ENCODE data around the gene LARGE1. TPM values are rescaled to one million over a fixed set of nuclear protein-coding genes. Genes with fewer than 3 reads are reported as not detected.

LARGE1 gene
- total and polyA plus RNA-seq, 2 experiments from 2014 or later, result 1.5 to 12.8 TPM

- Histone ChIP-seq H4K20me1 (ENCODE audit: insufficient read depth) (no peaks in the 10 kb centered on the region), H3K4me1 (ENCODE audit: insufficient read depth) (peaks cover 17% of the 10 kb centered on the region), H3K27ac (peak overlapping the region; percentile 39; the same call in 1 of the 2 replicates), H3K9ac (no peak overlapping the region), H3K9me2 (ENCODE audit: insufficient read depth) (no peaks in the 10 kb centered on the region), H3K27me3 (replicated peaks; ENCODE audit: insufficient read depth) (no peaks in the 10 kb centered on the region), H3K4me2 (ENCODE audit: unreplicated experiment) (peak overlapping the region; percentile 60), H3K9me3 (ENCODE audit: low read depth) (no peaks in the 10 kb centered on the region), H3K4me3 (no peak overlapping the region), H3K36me3 (ENCODE audit: low read depth) (no peaks in the 10 kb centered on the region), H3K79me2 (ENCODE audit: insufficient read depth) (peaks cover 25% of the 10 kb centered on the region; the same call in 1 of the 2 replicates), H3F3A (ENCODE audit: insufficient read depth) (peaks cover 12% of the 10 kb centered on the region), H2AFZ (no peak overlapping the region)
- in situ Hi-C loops (cut with MboI), result no loop called here
- TF ChIP-seq EZH2 (IDR thresholded peaks at IDR 0.05; ENCODE audit: insufficient read depth, poor library complexity, severe bottlenecking), result no peak
- TF ChIP-seq EZH2phosphoT487 (IDR thresholded peaks at IDR 0.05; ENCODE audit: insufficient read depth, low read depth), result no peak
- 96 to 98% methylated on average over 6 of the region's 6 CpGs for WGBS, 2 experiments (ENCODE audit: low coverage in 1 of 2, low lambda C conversion rate in 2 of 2, missing lambda C conversion rate in 2 of 2)
- DNase-seq, result no peak
Measured at GRCh38 chr22:33842421-33843094, 77.7 kb downstream of the LARGE1 start.

- Histone ChIP-seq H3K4me3 (peak overlapping the region; percentile 41; the same call in 1 of the 2 replicates), H4K20me1 (ENCODE audit: insufficient read depth) (no peaks in the 10 kb centered on the region), H3K79me2 (ENCODE audit: insufficient read depth) (peaks cover 25% of the 10 kb centered on the region; the same call in 1 of the 2 replicates), H3K4me1 (ENCODE audit: insufficient read depth) (peaks cover 17% of the 10 kb centered on the region), H3K9me3 (ENCODE audit: low read depth) (no peaks in the 10 kb centered on the region), H2AFZ (0 out of 2 replicates have a peak overlapping the region, but pooled peaks have one; percentile 1), H3K27ac (peak overlapping the region; percentile 39), H3K4me2 (ENCODE audit: unreplicated experiment) (peak overlapping the region; percentile 60), H3K9ac (0 out of 2 replicates have a peak overlapping the region, but pooled peaks have one; percentile 0), H3K27me3 (replicated peaks; ENCODE audit: insufficient read depth) (no peaks in the 10 kb centered on the region), H3K36me3 (ENCODE audit: low read depth) (no peaks in the 10 kb centered on the region), H3F3A (ENCODE audit: insufficient read depth) (peaks cover 12% of the 10 kb centered on the region), H3K9me2 (ENCODE audit: insufficient read depth) (no peaks in the 10 kb centered on the region)
- in situ Hi-C loops (cut with MboI), result no loop called here
- 88 to 91% methylated on average over 12 of the region's 12 CpGs for WGBS, 2 experiments (ENCODE audit: low coverage in 1 of 2, low lambda C conversion rate in 2 of 2, missing lambda C conversion rate in 2 of 2)
- TF ChIP-seq EZH2phosphoT487 (IDR thresholded peaks at IDR 0.05; ENCODE audit: insufficient read depth, low read depth) (no peak), EZH2 (IDR thresholded peaks at IDR 0.05; ENCODE audit: insufficient read depth, poor library complexity, severe bottlenecking) (no peak)
- DNase-seq, result no peak
Measured at GRCh38 chr22:33842006-33842354, 78.3 kb downstream of the LARGE1 start.

- Histone ChIP-seq H3K4me1 (ENCODE audit: insufficient read depth) (peaks cover 17% of the 10 kb centered on the region), H3K4me2 (ENCODE audit: unreplicated experiment) (peak overlapping the region; percentile 60), H2AFZ (0 out of 2 replicates have a peak overlapping the region, but pooled peaks have one; percentile 1), H3K9me3 (ENCODE audit: low read depth) (no peaks in the 10 kb centered on the region), H3F3A (ENCODE audit: insufficient read depth) (peaks cover 12% of the 10 kb centered on the region), H4K20me1 (ENCODE audit: insufficient read depth) (no peaks in the 10 kb centered on the region), H3K36me3 (ENCODE audit: low read depth) (no peaks in the 10 kb centered on the region), H3K79me2 (ENCODE audit: insufficient read depth) (peaks cover 27% of the 10 kb centered on the region; the same call in 1 of the 2 replicates), H3K9me2 (ENCODE audit: insufficient read depth) (no peaks in the 10 kb centered on the region), H3K9ac (0 out of 2 replicates have a peak overlapping the region, but pooled peaks have one; percentile 0), H3K27ac (peak overlapping the region; percentile 39), H3K27me3 (replicated peaks; ENCODE audit: insufficient read depth) (no peaks in the 10 kb centered on the region), H3K4me3 (peak overlapping the region; percentile 41; the same call in 1 of the 2 replicates)
- in situ Hi-C loops (cut with MboI), result no loop called here
- peak; percentile 94 for DNase-seq
- WGBS, 2 experiments (ENCODE audit: low coverage in 1 of 2, low lambda C conversion rate in 2 of 2, missing lambda C conversion rate in 2 of 2), result 28 to 30% methylated on average over 4 of the region's 4 CpGs
- TF ChIP-seq EZH2 (IDR thresholded peaks at IDR 0.05; ENCODE audit: insufficient read depth, poor library complexity, severe bottlenecking) (no peak), EZH2phosphoT487 (IDR thresholded peaks at IDR 0.05; ENCODE audit: insufficient read depth, low read depth) (no peak)
Measured at GRCh38 chr22:33841281-33842005, 78.8 kb downstream of the LARGE1 start.

GRCh38 chr22:33838644-33839043 is 81.6 kb downstream of the LARGE1 start:
- H3K79me2 ChIP-seq (ENCODE audit: insufficient read depth), result peaks cover 40% of the 10 kb centered on the region; the same call in 1 of the 2 replicates
- H3F3A ChIP-seq (ENCODE audit: insufficient read depth), result peaks cover 12% of the 10 kb centered on the region
- no peak overlapping the region for H3K9ac ChIP-seq
- H3K9me2 ChIP-seq (ENCODE audit: insufficient read depth), result no peaks in the 10 kb centered on the region
- no peaks in the 10 kb centered on the region for H3K9me3 ChIP-seq (ENCODE audit: low read depth)
- no peaks in the 10 kb centered on the region for H3K36me3 ChIP-seq (ENCODE audit: low read depth)
- no peaks in the 10 kb centered on the region for H4K20me1 ChIP-seq (ENCODE audit: insufficient read depth)
- H3K4me2 ChIP-seq (ENCODE audit: unreplicated experiment), result no peak overlapping the region
- no peak overlapping the region for H3K27ac ChIP-seq
- no peak for TF ChIP-seq EZH2 (IDR thresholded peaks at IDR 0.05; ENCODE audit: insufficient read depth, poor library complexity, severe bottlenecking)
- TF ChIP-seq EZH2phosphoT487 (IDR thresholded peaks at IDR 0.05; ENCODE audit: insufficient read depth, low read depth), result no peak
- no peak overlapping the region for H3K4me3 ChIP-seq
- H3K27me3 ChIP-seq (replicated peaks; ENCODE audit: insufficient read depth), result no peaks in the 10 kb centered on the region
- no peak overlapping the region for H2AFZ ChIP-seq
- peaks cover 17% of the 10 kb centered on the region for H3K4me1 ChIP-seq (ENCODE audit: insufficient read depth)
- no peak for DNase-seq
- in situ Hi-C loops (cut with MboI), result no loop called here
- 84 to 86% methylated on average over 6 of the region's 6 CpGs for WGBS, 2 experiments (ENCODE audit: low coverage in 1 of 2, low lambda C conversion rate in 2 of 2, missing lambda C conversion rate in 2 of 2)

Measured in GM23248 (cell line).